Loucy (cell line): ENCODE data around the gene BMP8B.

ENCODE experiments used
- CTCF ChIP-seq: fragments of 200-600 bp; sonication (generic); conservative IDR thresholded peaks from 2 replicates; pipeline ENCODE4 v1.5.1; 2014; ENCODE audit warnings: mild to moderate bottlenecking, antibody characterized with exemption, low read length
- EZH2phosphoT487 ChIP-seq: fragments of 200-600 bp; IDR thresholded peaks from 2 replicates; pipeline ENCODE4 v1.6.1; 2018; ENCODE audit warnings: antibody characterized with exemption, mild to moderate bottlenecking, moderate library complexity, borderline replicate concordance

DNA sequence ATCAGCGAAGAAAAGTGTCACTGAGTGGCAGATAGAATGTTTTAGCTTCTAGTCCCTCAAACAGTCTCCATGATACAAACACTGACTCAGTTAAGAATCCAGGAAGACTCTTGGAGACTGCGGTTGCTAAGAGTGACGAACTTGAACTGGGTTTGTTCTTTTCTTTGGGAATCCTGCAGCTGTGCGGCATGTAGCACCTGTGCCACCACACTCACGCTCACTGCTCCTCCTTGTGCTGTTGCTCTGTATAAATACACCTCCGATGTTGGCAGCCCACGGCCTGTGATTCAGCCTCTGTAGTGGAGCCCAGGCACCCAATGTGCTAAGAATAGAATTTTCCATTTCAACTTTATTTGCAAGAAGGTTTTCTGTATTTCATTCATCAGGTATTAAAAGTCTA, 55.5 kb downstream of the BMP8B start:
- no peak for TF ChIP-seq CTCF
- no peak for TF ChIP-seq EZH2phosphoT487
